Spinal cord (tissue), 4 donors: ENCODE results near the gene AVL9. TPM values are rescaled to one million over a fixed set of nuclear protein-coding genes. Genes with fewer than 3 reads are reported as not detected.

Experiments
- polyA plus RNA-seq, 2 donors: library from polyadenylated mRNA; unstranded; fragments of 120-200 nt; gene quantifications; one replicate each; pipeline ENCODE4 v1.2.1, GENCODE V29; 2013; ENCODE audit not compliant: insufficient read length in 2 of 2
- total RNA-seq, 2 donors: library from RNA; depleted of rRNA in 1 of 2; stranded (reverse); fragments of 120-200 nt in 1 of 2; fragments of >200 nt in 1 of 2; gene quantifications; one replicate each; pipeline versions ENCODE4 v1.2.3 to v1.2.4, GENCODE V29; 2013 to 2014

AVL9 gene
- total and polyA plus RNA-seq, 4 donors, result 30.4 to 56.8 (median 33.5) TPM

Other genes starting within 250 kb of the AVL9 start
- 10 to 100 TPM; 29.7 to 43.2 TPM for gene LSM5, start 5.1 kb upstream of the AVL9 start, total RNA-seq
- gene LSM5, start 5.1 kb upstream of the AVL9 start, polyA plus RNA-seq, result 10 to 100 TPM; 59.5 to 65.0 TPM